MCF 10A (cell line): ENCODE data around the gene ZMYND8. TPM values are rescaled to one million over a fixed set of nuclear protein-coding genes. Genes with fewer than 3 reads are reported as not detected.

Experiments
- BruUV-seq: library from RNA; stranded (reverse); fragments of 400-500 nt; replicated peaks from 2 replicates; lab custom pipeline; 2021; lab: Mats Ljungman, UMichigan
- CTCF ChIA-PET: fragments of 300-600 bp; sonication (Branson Sonifier 250); formaldehyde crosslinking; extraction: SDS; loops from one replicate; lab custom pipeline; 2021; ENCODE audit warnings: antibody characterized with exemption, inconsistent platforms; lab: Yijun Ruan, JAX
- POLR2A ChIA-PET: fragments of 300-600, 350-650 bp; sonication (Branson Sonifier 250); formaldehyde crosslinking; extraction: SDS; loops from one replicate; lab custom pipeline; 2020; ENCODE audit warnings: antibody characterized with exemption, inconsistent platforms; lab: Yijun Ruan, JAX
- DNase-seq: peaks from one replicate; pipeline ENCODE4 v3.0.0-alpha.2; 2018; ENCODE audit not compliant: unreplicated experiment
- H3K27ac Mint-ChIP-seq: one replicate; pipeline ENCODE4 v1.8.0; 2022; ENCODE audit warnings: mild to moderate bottlenecking, low read depth, mixed read lengths; ENCODE audit not compliant: unreplicated experiment
- H3K27me3 Mint-ChIP-seq: one replicate; pipeline ENCODE4 v1.8.0; 2022; ENCODE audit warnings: mixed read lengths; ENCODE audit not compliant: insufficient read depth, unreplicated experiment
- H3K36me3 Mint-ChIP-seq: one replicate; pipeline ENCODE4 v1.8.0; 2022; ENCODE audit warnings: mild to moderate bottlenecking, moderate library complexity, mixed read lengths; ENCODE audit not compliant: insufficient read depth, unreplicated experiment
- H3K4me1 Mint-ChIP-seq: one replicate; pipeline ENCODE4 v1.8.0; 2022; ENCODE audit warnings: mixed read lengths; ENCODE audit not compliant: insufficient read depth, unreplicated experiment
- H3K4me3 Mint-ChIP-seq: one replicate; pipeline ENCODE4 v1.8.0; 2022; ENCODE audit warnings: mild to moderate bottlenecking, moderate library complexity, mixed read lengths; ENCODE audit not compliant: unreplicated experiment
- H3K9me3 Mint-ChIP-seq: one replicate; pipeline ENCODE4 v1.8.0; 2022; ENCODE audit warnings: mixed read lengths; ENCODE audit not compliant: unreplicated experiment
- intact Hi-C: fragments of 100-400 bp; cut with micrococcal nuclease; formaldehyde crosslinking; loops from 2 replicates; pipeline ENCODE4 v1.14.1; 2022
- total RNA-seq: library from RNA; stranded (reverse); gene quantifications from 2 replicates; pipeline ENCODE4 v1.2.3, GENCODE V29; 2022
- TF ChIP-seq, protein P1 (sequence below): fragments of 200-600 bp; IDR thresholded peaks from one replicate; pipeline ENCODE4 v1.8.0; 2022; ENCODE audit warnings: antibody characterized with exemption, mild to moderate bottlenecking; ENCODE audit not compliant: unreplicated experiment

The ZMYND8 gene
- total RNA-seq, 1 experiment from 2014 or later = 127 TPM

DNA sequence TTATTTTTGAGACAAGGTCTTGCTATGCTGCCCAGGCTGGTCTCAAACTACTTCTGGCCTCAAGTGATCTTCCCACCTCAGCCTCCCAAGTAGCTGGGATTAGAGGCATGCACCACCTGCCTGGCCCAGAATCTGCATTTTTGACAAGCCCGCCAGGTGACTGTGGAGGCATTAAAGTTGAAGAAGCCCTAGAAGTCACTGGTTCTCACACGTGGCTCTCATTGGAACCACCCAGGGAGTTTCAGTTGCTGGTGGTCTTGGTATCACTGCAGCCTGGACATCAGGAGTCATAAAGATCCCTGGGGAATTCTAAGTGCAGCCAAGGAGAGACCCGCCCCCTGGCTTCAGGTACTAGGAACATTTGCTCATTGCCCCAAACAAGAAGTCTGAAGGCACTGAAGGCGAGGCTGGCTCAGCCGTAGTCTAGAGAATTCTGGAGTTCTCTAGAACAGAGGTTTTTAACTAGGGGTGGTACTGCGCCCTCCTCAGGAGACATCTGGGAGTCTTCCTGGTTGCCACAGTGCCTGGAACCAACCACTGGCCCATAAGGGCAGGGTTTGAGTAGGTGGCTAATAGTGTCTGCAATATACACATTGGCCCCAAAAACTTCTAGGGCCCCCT lies 182.8 kb downstream of the ZMYND8 start:
- no peaks in the 10 kb centered on the region for H3K9me3 Mint-ChIP-seq
- ChIA-PET POLR2A (interaction anchor here (1.1 kb wide), 1 partner anchor 11 kb away, joined by 5 read pairs; no protein-coding TSS in a partner anchor), CTCF (interaction anchor here (0.6 kb wide), 1 partner anchor 439 kb away, joined by 4 read pairs; no protein-coding TSS in a partner anchor)
- H3K36me3 Mint-ChIP-seq = no peaks in the 10 kb centered on the region
- H3K4me1 Mint-ChIP-seq = no peaks in the 10 kb centered on the region
- H3K27ac Mint-ChIP-seq = no peak overlapping the region
- intact Hi-C loops = no loop called here
- TF ChIP-seq, protein P1, sequence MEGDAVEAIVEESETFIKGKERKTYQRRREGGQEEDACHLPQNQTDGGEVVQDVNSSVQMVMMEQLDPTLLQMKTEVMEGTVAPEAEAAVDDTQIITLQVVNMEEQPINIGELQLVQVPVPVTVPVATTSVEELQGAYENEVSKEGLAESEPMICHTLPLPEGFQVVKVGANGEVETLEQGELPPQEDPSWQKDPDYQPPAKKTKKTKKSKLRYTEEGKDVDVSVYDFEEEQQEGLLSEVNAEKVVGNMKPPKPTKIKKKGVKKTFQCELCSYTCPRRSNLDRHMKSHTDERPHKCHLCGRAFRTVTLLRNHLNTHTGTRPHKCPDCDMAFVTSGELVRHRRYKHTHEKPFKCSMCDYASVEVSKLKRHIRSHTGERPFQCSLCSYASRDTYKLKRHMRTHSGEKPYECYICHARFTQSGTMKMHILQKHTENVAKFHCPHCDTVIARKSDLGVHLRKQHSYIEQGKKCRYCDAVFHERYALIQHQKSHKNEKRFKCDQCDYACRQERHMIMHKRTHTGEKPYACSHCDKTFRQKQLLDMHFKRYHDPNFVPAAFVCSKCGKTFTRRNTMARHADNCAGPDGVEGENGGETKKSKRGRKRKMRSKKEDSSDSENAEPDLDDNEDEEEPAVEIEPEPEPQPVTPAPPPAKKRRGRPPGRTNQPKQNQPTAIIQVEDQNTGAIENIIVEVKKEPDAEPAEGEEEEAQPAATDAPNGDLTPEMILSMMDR = no peak
- no peak overlapping the region for H3K4me3 Mint-ChIP-seq
- peak; percentile 3 for DNase-seq
- H3K27me3 Mint-ChIP-seq = peaks cover 11% of the 10 kb centered on the region
- no TSS peak for BruUV-seq

DNA sequence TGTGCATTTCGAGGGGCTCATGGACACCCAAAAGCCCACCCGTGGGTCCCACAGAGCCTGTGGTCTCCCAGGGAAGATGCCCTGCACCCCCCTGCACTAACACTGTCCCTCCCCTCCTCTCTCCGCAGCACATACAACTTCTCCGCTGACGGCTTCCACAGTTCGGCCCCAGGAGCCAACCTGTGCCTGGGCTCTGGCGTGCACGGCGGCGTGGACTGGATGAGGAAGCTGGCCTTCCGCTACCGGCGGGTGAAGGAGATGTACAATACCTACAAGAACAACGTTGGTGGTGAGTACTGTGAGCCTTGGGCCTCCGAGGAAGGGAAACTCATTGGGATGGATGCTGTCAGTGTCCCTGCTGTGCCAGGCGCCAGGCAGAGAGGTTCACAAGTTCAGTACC lies 183.9 kb downstream of the ZMYND8 start:
- H3K27me3 Mint-ChIP-seq = peaks cover 11% of the 10 kb centered on the region
- POLR2A ChIA-PET = interaction anchor here (0.6 kb wide), 1 partner anchor 406 kb away, joined by 3 read pairs; no protein-coding TSS in a partner anchor
- intact Hi-C loops = no loop called here
- no peak overlapping the region for H3K4me3 Mint-ChIP-seq
- no TSS peak for BruUV-seq
- H3K9me3 Mint-ChIP-seq = no peaks in the 10 kb centered on the region
- H3K4me1 Mint-ChIP-seq = no peaks in the 10 kb centered on the region
- TF ChIP-seq, protein P1 = no peak
- CTCF ChIA-PET = interaction anchor here (0.6 to 1.0 kb wide), 3 partner anchors 369 to 438 kb away, joined by 3 to 5 read pairs (median 4); no protein-coding TSS in a partner anchor
- H3K27ac Mint-ChIP-seq = no peak overlapping the region
- DNase-seq = no peak
- peaks cover 4% of the 10 kb centered on the region for H3K36me3 Mint-ChIP-seq

DNA sequence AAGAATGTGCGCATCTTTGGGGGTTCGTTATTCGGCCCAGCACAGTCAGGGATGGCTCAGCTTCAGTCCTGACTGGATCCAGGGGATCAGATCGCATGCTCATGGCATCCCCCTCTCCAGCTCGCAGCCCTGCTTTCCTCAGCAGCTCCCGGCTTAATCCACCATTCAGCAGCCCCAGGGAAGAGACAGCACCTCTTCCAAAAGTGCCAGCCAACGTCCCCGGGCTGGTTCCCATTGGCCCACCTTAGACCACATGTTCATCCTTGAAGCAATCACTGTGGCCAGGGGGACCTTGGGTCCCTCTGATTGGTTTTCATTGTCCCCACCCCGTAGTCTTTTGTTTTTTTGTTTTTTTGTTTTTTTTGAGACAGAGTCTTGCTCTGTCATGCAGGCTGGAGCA lies 188.7 kb downstream of the ZMYND8 start:
- POLR2A ChIA-PET = no interaction called here
- peaks cover 4% of the 10 kb centered on the region for H3K36me3 Mint-ChIP-seq

DNA sequence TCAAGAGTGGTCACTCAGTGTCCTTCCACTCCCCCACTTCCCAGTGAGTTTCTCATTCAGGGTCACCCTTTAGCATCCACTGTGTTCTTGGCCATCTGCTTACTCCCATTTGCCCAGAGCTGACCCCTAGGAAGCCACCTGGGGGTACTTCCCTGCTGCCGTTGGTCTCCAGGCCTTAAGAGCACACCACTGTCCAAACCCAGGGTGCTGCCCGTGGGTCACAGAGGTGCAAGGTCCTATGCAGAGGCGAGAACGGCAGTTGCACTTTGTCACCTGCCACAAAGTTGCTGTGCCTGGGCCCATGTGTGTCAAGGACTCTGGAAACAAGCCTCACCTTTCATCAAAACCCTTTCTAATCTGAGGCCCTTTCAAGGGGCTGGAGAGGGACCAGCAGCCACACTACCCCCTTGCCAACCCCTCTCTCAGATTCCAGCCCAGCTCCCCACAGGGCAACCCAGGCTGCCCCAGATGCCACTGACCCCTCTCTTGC lies 191.1 kb downstream of the ZMYND8 start:
- no TSS peak for BruUV-seq
- DNase-seq = no peak
- Mint-ChIP-seq H3K4me3 (no peak overlapping the region), H3K9me3 (no peaks in the 10 kb centered on the region), H3K27me3 (peaks cover 11% of the 10 kb centered on the region), H3K36me3 (peaks cover 4% of the 10 kb centered on the region), H3K4me1 (no peaks in the 10 kb centered on the region), H3K27ac (no peak overlapping the region)
- POLR2A ChIA-PET = interaction anchor here (0.6 kb wide), 1 partner anchor 106 kb away, joined by 4 read pairs; no protein-coding TSS in a partner anchor
- CTCF ChIA-PET = interaction anchor here (0.6 to 0.9 kb wide), 2 partner anchors 15 to 452 kb away, joined by 3 to 4 read pairs; no protein-coding TSS in a partner anchor
- TF ChIP-seq, protein P1 = no peak
- intact Hi-C loops = no loop called here

More for the DNA sequence above, 188.7 kb downstream of the ZMYND8 start:
- Mint-ChIP-seq H3K4me1 (no peaks in the 10 kb centered on the region), H3K27me3 (peaks cover 11% of the 10 kb centered on the region), H3K9me3 (no peaks in the 10 kb centered on the region), H3K4me3 (no peak overlapping the region), H3K27ac (no peak overlapping the region)
- no TSS peak for BruUV-seq
- intact Hi-C loops = no loop called here
- CTCF ChIA-PET = interaction anchor here (0.7 kb wide), 1 partner anchor 23 kb away, joined by 3 read pairs; no protein-coding TSS in a partner anchor
- DNase-seq = no peak
- TF ChIP-seq, protein P1 = no peak
